DND-41 (cell line): ENCODE data around the gene ARHGAP20.

ENCODE experiments used
- EZH2 ChIP-seq: IDR thresholded peaks from 3 replicates; pipeline ENCODE4 v1.6.1; 2012; ENCODE audit warnings: borderline replicate concordance, low read depth, mild to moderate bottlenecking, moderate library complexity, low read length, inconsistent platforms; ENCODE audit not compliant: severe bottlenecking
- TF ChIP-seq, protein P1 (sequence below): IDR thresholded peaks from 2 replicates; pipeline ENCODE4 v1.5.1; 2012; ENCODE audit warnings: borderline replicate concordance, low read length, moderate library complexity, mild to moderate bottlenecking; ENCODE audit not compliant: poor library complexity, severe bottlenecking; ENCODE audit errors: extremely low read depth

- TF ChIP-seq, protein P1, sequence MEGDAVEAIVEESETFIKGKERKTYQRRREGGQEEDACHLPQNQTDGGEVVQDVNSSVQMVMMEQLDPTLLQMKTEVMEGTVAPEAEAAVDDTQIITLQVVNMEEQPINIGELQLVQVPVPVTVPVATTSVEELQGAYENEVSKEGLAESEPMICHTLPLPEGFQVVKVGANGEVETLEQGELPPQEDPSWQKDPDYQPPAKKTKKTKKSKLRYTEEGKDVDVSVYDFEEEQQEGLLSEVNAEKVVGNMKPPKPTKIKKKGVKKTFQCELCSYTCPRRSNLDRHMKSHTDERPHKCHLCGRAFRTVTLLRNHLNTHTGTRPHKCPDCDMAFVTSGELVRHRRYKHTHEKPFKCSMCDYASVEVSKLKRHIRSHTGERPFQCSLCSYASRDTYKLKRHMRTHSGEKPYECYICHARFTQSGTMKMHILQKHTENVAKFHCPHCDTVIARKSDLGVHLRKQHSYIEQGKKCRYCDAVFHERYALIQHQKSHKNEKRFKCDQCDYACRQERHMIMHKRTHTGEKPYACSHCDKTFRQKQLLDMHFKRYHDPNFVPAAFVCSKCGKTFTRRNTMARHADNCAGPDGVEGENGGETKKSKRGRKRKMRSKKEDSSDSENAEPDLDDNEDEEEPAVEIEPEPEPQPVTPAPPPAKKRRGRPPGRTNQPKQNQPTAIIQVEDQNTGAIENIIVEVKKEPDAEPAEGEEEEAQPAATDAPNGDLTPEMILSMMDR, result no peak
- TF ChIP-seq EZH2, result no peak
These were observed 90.4 kb downstream of the ARHGAP20 start for GRCh38 chr11:110621826-110622225.
